GM21619 (cell line): ENCODE data around the gene NAPG.
"Not testable (repeated sequence)": the region's sequence is repeated elsewhere in the genome, so short reads cannot be mapped to it uniquely, and the experiment has no call there.

Experiments
- ATAC-seq: cut with Tn5 transposase; IDR thresholded peaks from one replicate; pipeline ENCODE4 v1.9.1; 2021; ENCODE audit not compliant: unreplicated experiment

The NAPG gene

GRCh38 chr18:10544093-10544748 is 18.4 kb downstream of the NAPG start:
- no peak for ATAC-seq

- no peak for ATAC-seq
These were observed 20.9 kb downstream of the NAPG start for GRCh38 chr18:10546557-10547300.

GRCh38 chr18:10552226-10552625 is 26.4 kb downstream of the NAPG start:
- no peak for ATAC-seq

- ATAC-seq = not testable (repeated sequence)
These were observed 30.4 kb downstream of the NAPG start for GRCh38 chr18:10556251-10556650.

- no peak for ATAC-seq
These were observed 31.4 kb downstream of the NAPG start for GRCh38 chr18:10557085-10557677.

GRCh38 chr18:10558243-10558966 is 32.6 kb downstream of the NAPG start:
- ATAC-seq = no peak

- ATAC-seq = no peak
These were observed 33.1 kb downstream of the NAPG start for GRCh38 chr18:10558967-10559298.

GRCh38 chr18:10559553-10560451 is 34.0 kb downstream of the NAPG start:
- no peak for ATAC-seq

- no peak for ATAC-seq
These were observed 34.7 kb downstream of the NAPG start for GRCh38 chr18:10560452-10561045.

- no peak for ATAC-seq
These were observed 36.9 kb downstream of the NAPG start for GRCh38 chr18:10562773-10563160.

- ATAC-seq = no peak
These were observed 38.1 kb downstream of the NAPG start for GRCh38 chr18:10563886-10564285.

GRCh38 chr18:10564975-10565773 is 39.3 kb downstream of the NAPG start:
- ATAC-seq = no peak

- ATAC-seq = no peak
These were observed 40.0 kb downstream of the NAPG start for GRCh38 chr18:10565835-10566234.

GRCh38 chr18:10566390-10566789 is 40.6 kb downstream of the NAPG start:
- no peak for ATAC-seq

- not testable (repeated sequence) for ATAC-seq
These were observed 44.1 kb downstream of the NAPG start for GRCh38 chr18:10569941-10570340.

GRCh38 chr18:10570622-10571021 is 44.8 kb downstream of the NAPG start:
- ATAC-seq = no peak

- ATAC-seq = no peak
These were observed 45.7 kb downstream of the NAPG start for GRCh38 chr18:10571537-10571936.

GRCh38 chr18:10573261-10573660 is 47.4 kb downstream of the NAPG start:
- not testable (repeated sequence) for ATAC-seq

- not testable (repeated sequence) for ATAC-seq
These were observed 48.6 kb downstream of the NAPG start for GRCh38 chr18:10574412-10574811.
